Mucosa of descending colon (tissue), 3 donors: Measurements from ENCODE around the gene STARD3. TPM values are rescaled to one million over a fixed set of nuclear protein-coding genes. Genes with fewer than 3 reads are reported as not detected.

Experiments used
- ATAC-seq: fragments of 200-7000 bp; cut with Tn5 transposase; one replicate; pipeline ENCODE4 v1.9.1; 2020; ENCODE audit warnings: mild to moderate bottlenecking, moderate library complexity
- DNase-seq, 3 donors: peaks; one replicate each; pipeline ENCODE4 v3.0.0-alpha.2; 2020
- H3K36me3 ChIP-seq: fragments of 200-600 bp; one replicate; pipeline ENCODE4 v1.8.0; 2021; ENCODE audit warnings: low read depth, mild to moderate bottlenecking
- H3K4me1 ChIP-seq: fragments of 200-600 bp; one replicate; pipeline ENCODE4 v1.8.0; 2021; ENCODE audit warnings: low read depth, mild to moderate bottlenecking
- H3K4me3 ChIP-seq: fragments of 200-600 bp; one replicate; pipeline ENCODE4 v1.8.0; 2021; ENCODE audit warnings: mild to moderate bottlenecking
- H3K9me3 ChIP-seq: fragments of 200-600 bp; one replicate; pipeline ENCODE4 v1.8.0; 2021; ENCODE audit warnings: mild to moderate bottlenecking
- CTCF ChIP-seq: fragments of 200-600 bp; IDR thresholded peaks from one replicate; pipeline ENCODE4 v1.8.0; 2022; ENCODE audit warnings: antibody characterized with exemption, mild to moderate bottlenecking
- intact Hi-C, 2 donors: fragments of 100-400 bp; cut with DNase I in 1 of 2; cut with micrococcal nuclease in 1 of 2; formaldehyde crosslinking; loops; one replicate each; pipeline versions ENCODE4 v1.11.0 to v1.11.1; 2022; cut with DNase I, micrococcal nuclease
- total RNA-seq, 3 donors: library from RNA; stranded (reverse); fragmentation: NEBNext Ultra II Directional in 2 of 3; extraction: Animal tissue kit (Norgen Biotek cat#: 25700) in 2 of 3; gene quantifications; one replicate each; pipeline versions ENCODE4 v1.2.1 to v1.2.4, GENCODE V29; 2021 to 2023
- donor health status: DM: no; HTN: no; CAD: no; lungs with moderate emphysema.
- donor health status: DM: no; HTN: no; CAD: no.
- donor health status: DM: no; HTN: yes; CAD: no.

STARD3 gene
- total RNA-seq, 3 donors from 2014 or later: 36.1 to 58.8 (median 57.6) TPM

- no peak for ATAC-seq
- Histone ChIP-seq H3K4me1 (peaks cover 50% of the 10 kb centered on the region), H3K36me3 (no peaks in the 10 kb centered on the region), H3K9me3 (no peaks in the 10 kb centered on the region), H3K4me3 (no peak overlapping the region)
- no peak for DNase-seq
- intact Hi-C loops: no loop called here
- TF ChIP-seq CTCF: no peak
Measured at GRCh38 chr17:39675390-39676082, 38.6 kb downstream of the STARD3 start.

DNA sequence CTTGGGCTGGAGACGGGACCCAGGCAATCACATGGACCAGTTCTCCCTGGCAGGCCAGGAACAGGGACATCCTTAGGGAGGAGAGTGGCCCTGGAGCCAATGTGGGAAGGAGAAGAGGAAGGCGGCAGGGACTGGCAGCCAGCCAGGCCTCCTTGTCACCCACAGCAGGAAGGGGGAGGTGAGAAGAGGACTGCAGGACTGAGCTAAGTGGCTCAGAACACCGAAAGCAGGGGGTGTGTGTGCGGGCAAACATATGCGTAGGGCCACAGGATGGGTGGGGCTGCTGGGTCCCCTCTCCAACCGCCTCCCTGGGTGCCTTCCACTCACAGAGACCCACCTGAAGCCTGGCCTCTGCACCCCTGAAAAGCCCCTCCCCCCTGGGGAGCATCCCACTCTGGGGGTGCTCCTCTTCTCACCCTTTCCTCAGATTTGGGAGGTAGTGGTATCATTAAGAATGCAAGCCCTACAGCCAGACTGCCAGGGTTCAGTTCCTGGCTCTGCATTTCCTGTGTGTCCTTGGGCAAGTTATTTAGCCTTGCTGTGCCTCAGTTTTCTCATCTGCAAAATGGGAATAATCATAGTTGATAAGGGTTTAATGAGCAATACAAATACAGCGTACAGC lies 39.4 kb downstream of the STARD3 start:
- DNase-seq (peak; percentile 86 to 89 (median 86)), ATAC-seq (peak; percentile 54)
- no peak overlapping the region for H3K4me3 ChIP-seq
- intact Hi-C loops: no loop called here
- no peaks in the 10 kb centered on the region for H3K9me3 ChIP-seq
- no peak for TF ChIP-seq CTCF
- no peaks in the 10 kb centered on the region for H3K36me3 ChIP-seq
- peaks cover 50% of the 10 kb centered on the region for H3K4me1 ChIP-seq

DNA sequence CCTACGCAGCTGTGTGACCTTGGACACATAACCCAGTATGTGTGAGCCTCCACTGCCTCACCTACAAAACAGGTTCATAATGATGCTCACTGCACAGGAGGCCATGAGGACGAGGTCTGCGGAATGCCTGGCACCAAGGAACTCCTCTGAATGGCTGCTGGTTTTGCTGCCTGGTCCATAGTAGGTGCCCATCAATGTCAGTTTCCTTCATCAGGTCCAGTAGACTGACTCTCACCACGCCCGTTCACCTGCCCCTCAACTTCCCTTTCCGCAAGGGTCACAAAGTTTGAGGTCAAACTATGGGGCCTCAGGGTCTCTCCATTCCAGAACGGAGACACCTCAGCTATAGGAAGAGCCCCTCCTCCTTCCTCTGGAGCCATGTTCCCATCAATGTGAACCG lies 40.1 kb downstream of the STARD3 start:
- Histone ChIP-seq H3K4me3 (no peak overlapping the region), H3K36me3 (no peaks in the 10 kb centered on the region), H3K4me1 (peaks cover 42% of the 10 kb centered on the region), H3K9me3 (no peaks in the 10 kb centered on the region)
- ATAC-seq (no peak), DNase-seq (no peak)
- TF ChIP-seq CTCF: no peak
- intact Hi-C loops: no loop called here

DNA sequence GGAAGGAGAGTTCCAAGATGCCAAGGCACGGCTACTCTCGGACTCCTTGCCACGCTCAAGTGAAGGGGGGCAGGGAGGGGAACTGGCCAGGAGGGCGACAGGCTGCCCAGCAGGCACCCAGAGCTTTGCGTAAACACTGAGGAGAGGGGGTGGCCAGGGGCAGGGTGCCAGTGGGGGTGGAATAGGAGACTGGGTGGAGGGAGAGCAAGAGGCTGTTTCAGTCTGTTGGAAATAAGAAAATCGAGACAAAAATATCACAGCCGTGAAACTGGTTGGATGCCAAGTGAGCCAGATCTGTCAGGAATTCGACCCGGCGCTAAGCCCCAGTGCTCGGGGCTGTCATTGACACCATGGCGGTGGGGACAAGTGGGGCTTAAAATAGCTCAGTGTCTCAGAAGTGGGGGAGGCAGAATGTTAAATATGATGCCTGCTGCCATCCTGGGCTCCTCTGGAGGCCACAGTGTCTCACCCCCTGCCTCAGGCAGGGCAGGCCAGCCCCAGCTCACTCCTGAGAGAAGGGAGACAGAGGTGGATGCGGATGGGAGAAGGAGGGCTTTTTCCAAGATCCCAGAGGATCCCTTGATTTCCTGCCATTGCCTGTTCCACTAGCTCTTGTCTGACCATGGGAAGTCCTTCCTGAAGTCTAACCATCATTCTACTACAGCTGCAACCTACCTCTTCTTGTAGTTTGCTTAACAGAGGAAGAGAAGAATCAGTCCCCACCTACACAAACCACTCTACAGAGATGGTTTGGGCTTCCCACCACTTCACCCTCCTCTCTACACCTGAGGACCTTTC lies 40.8 kb downstream of the STARD3 start:
- DNase-seq (no peak), ATAC-seq (no peak)
- no peak overlapping the region for H3K4me3 ChIP-seq
- no peaks in the 10 kb centered on the region for H3K36me3 ChIP-seq
- TF ChIP-seq CTCF: no peak
- H3K4me1 ChIP-seq: peaks cover 40% of the 10 kb centered on the region
- H3K9me3 ChIP-seq: no peaks in the 10 kb centered on the region
- intact Hi-C loops: no loop called here

GRCh38 chr17:39678340-39679116 lies 41.6 kb downstream of the STARD3 start:
- no peak overlapping the region for H3K4me3 ChIP-seq
- DNase-seq (peak; percentile 90 to 96 (median 91)), ATAC-seq (peak; percentile 73)
- H3K36me3 ChIP-seq: no peaks in the 10 kb centered on the region
- TF ChIP-seq CTCF: no peak
- H3K9me3 ChIP-seq: no peaks in the 10 kb centered on the region
- intact Hi-C loops: no loop called here
- H3K4me1 ChIP-seq: peaks cover 40% of the 10 kb centered on the region
